Measurements from ENCODE around the gene CMKLR1.

DNA sequence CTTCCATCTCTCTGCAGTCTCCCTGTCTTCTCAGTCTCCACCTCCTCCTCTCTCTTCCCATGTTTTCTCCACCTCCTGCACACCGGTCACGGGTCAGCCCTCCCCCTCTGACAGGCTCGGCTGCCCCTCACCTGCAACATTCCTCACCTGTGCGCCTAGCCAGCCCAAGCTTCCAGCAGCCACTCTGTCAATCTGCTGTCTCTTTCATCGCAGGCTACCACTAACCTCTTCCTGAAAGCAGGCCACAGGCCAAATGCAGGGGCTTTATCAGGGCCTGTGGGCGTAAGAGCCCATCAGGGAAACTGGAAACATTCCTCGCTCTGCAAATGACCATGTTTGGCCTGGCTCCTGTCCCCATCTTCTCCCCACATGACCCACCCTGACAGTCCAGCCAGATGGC lies 34.5 kb downstream of the CMKLR1 start:
- no peak for TF ChIP-seq POLR2A (IDR thresholded peaks at IDR 0.05)
- TF ChIP-seq POLR2AphosphoS5 (IDR thresholded peaks at IDR 0.05): no peak

All from gastroesophageal sphincter (tissue), 2 donors.